GM21515 (cell line): Measurements from ENCODE around the gene TMEM273.

ENCODE experiments used
- ATAC-seq: cut with Tn5 transposase; IDR thresholded peaks from one replicate; pipeline ENCODE4 v1.9.1; 2021; ENCODE audit not compliant: unreplicated experiment

TMEM273 gene

GRCh38 chr10:49166484-49167400, 21.4 kb downstream of the TMEM273 start:
- no peak for ATAC-seq

GRCh38 chr10:49165821-49166483, 22.2 kb downstream of the TMEM273 start:
- no peak for ATAC-seq

- ATAC-seq = no peak
These were observed 22.9 kb downstream of the TMEM273 start for GRCh38 chr10:49165259-49165658.

GRCh38 chr10:49164559-49165188, 23.5 kb downstream of the TMEM273 start:
- no peak for ATAC-seq

GRCh38 chr10:49163741-49164140, 24.4 kb downstream of the TMEM273 start:
- ATAC-seq = no peak

GRCh38 chr10:49162761-49163310, 25.4 kb downstream of the TMEM273 start:
- ATAC-seq = no peak

GRCh38 chr10:49162063-49162462, 26.1 kb downstream of the TMEM273 start:
- ATAC-seq = no peak

- no peak for ATAC-seq
These were observed 26.7 kb downstream of the TMEM273 start for GRCh38 chr10:49161411-49161997.

GRCh38 chr10:49160814-49161213, 27.4 kb downstream of the TMEM273 start:
- no peak for ATAC-seq

- ATAC-seq = no peak
These were observed 28.1 kb downstream of the TMEM273 start for GRCh38 chr10:49160110-49160509.

- no peak for ATAC-seq
These were observed 29.3 kb downstream of the TMEM273 start for GRCh38 chr10:49158915-49159314.

- ATAC-seq = no peak
These were observed 29.8 kb downstream of the TMEM273 start for GRCh38 chr10:49158404-49158803.

GRCh38 chr10:49157229-49157628, 31.0 kb downstream of the TMEM273 start:
- no peak for ATAC-seq

GRCh38 chr10:49154641-49155040, 33.5 kb downstream of the TMEM273 start:
- ATAC-seq = no peak

GRCh38 chr10:49153971-49154370, 34.2 kb downstream of the TMEM273 start:
- no peak for ATAC-seq

GRCh38 chr10:49153115-49153514, 35.1 kb downstream of the TMEM273 start:
- ATAC-seq = no peak

- no peak for ATAC-seq
These were observed 35.5 kb downstream of the TMEM273 start for GRCh38 chr10:49152663-49153062.

GRCh38 chr10:49152037-49152436, 36.2 kb downstream of the TMEM273 start:
- ATAC-seq = no peak

- no peak for ATAC-seq
These were observed 36.7 kb downstream of the TMEM273 start for GRCh38 chr10:49151481-49151880.

GRCh38 chr10:49151025-49151445, 37.2 kb downstream of the TMEM273 start:
- no peak for ATAC-seq

- no peak for ATAC-seq
These were observed 37.8 kb downstream of the TMEM273 start for GRCh38 chr10:49150426-49150825.
